Endothelial cell of umbilical vein (primary cell): Measurements from ENCODE around the gene INPP5K.

ENCODE experiments used
- CTCF ChIP-seq, 2 donors: IDR thresholded peaks; 1 replicate in 1 of 2; 2 replicates in 1 of 2; pipeline ENCODE4 v1.5.1; 2011; ENCODE audit warnings: low read length in 2 of 2, mild to moderate bottlenecking in 2 of 2, moderate library complexity in 2 of 2, control low read depth in 1 of 2, inconsistent platforms in 1 of 2, low read depth in 1 of 2; ENCODE audit not compliant: insufficient read depth in 1 of 2; ENCODE audit errors: extremely low read depth in 1 of 2
- EZH2 ChIP-seq: IDR thresholded peaks from 2 replicates; pipeline ENCODE4 v1.6.1; 2012; ENCODE audit warnings: borderline replicate concordance, low read depth, mild to moderate bottlenecking, moderate library complexity, low read length, inconsistent platforms; ENCODE audit not compliant: severe bottlenecking
- JUN ChIP-seq: IDR thresholded peaks from 2 replicates; pipeline ENCODE4 v1.6.1; 2011; ENCODE audit warnings: borderline replicate concordance, low read depth; ENCODE audit not compliant: insufficient read length, insufficient read depth
- POLR2A ChIP-seq: IDR thresholded peaks from 2 replicates; pipeline ENCODE4 v1.6.1; 2012; ENCODE audit warnings: low read depth, mild to moderate bottlenecking, control low read depth, low read length

- TF ChIP-seq CTCF (IDR thresholded peaks at IDR 0.05; ENCODE audit: extremely low read depth in 1 of 2, insufficient read depth in 1 of 2, low read depth in 1 of 2, low read length in 2 of 2) = peak; percentile 58 to 68
- no peak for TF ChIP-seq EZH2
- TF ChIP-seq POLR2A = no peak
- TF ChIP-seq JUN = no peak
Measured at GRCh38 chr17:1455291-1455796, 61.1 kb downstream of the INPP5K start.
